ENCODE results near the gene H1-8. TPM values are rescaled to one million over a fixed set of nuclear protein-coding genes. Genes with fewer than 3 reads are reported as not detected.

The H1-8 gene
- total RNA-seq, 4 donors from 2014 or later: not detected

DNA sequence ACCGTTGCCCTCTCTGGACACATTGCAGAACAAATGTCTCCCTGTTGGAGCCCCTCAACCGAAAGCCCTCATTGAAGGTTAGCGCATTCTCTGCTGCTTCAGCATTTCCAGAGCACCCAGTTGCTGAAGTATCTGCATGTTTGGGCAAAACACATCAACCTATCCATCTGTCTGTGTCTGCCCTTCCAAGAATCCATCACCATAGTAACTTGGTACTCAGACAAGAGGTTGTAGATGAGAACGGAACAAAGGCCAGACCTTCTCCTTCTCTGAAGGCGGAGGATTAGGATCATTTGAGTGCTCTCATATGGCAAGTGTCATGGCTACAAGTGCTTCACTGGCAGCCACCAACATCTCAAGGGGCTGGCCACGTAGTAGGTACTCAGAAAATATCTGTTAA, 37.6 kb upstream of the H1-8 start:
- no peak overlapping the region for H3K4me3 ChIP-seq
- DNase-seq (ENCODE audit: low spot score in 2 of 2): no peak
- H3K4me1 ChIP-seq: peaks cover 0 to 8% (median 0%) of the 10 kb centered on the region in 4 donors
- 82 to 88% methylated on average over 6 of the region's 6 CpGs for WGBS, 2 donors
- H3K27ac ChIP-seq: no peak overlapping the region
- H3K27me3 ChIP-seq: no peaks in the 10 kb centered on the region
- peaks cover 0 to 97% (median 3%) of the 10 kb centered on the region in 3 donors for H3K36me3 ChIP-seq
- H3K9me3 ChIP-seq: no peaks in the 10 kb centered on the region
- no peak for TF ChIP-seq EP300 (IDR thresholded peaks at IDR 0.05)
- TF ChIP-seq CTCF (IDR thresholded peaks at IDR 0.05): no peak
- no peak for TF ChIP-seq POLR2A (IDR thresholded peaks at IDR 0.05)

DNA sequence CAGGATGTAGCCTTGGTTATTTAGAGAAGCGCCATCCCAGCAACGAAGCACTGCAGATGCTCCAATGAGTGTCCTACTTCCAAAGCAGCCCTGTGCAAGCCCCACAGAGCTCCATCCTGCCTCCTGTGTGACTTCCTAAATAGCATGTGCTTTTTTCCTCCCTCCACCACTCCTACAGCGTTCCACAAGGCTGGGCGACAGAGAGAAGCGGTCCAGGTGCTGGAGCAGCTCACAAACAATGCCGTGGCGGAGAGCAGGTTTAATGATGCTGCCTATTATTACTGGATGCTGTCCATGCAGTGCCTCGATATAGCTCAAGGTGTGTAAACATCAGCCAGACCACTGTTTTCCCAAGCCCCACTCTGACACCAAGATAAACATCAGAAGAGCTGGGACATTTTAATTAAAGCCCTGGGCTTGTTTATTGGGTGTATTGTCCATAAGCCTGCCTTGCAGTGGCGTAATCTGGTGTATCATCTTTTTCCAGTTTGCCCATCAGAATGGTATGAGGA, 36.7 kb upstream of the H1-8 start:
- H3K27ac ChIP-seq: peak overlapping the region in 2 of 4 donors; percentile 8 to 58

DNA sequence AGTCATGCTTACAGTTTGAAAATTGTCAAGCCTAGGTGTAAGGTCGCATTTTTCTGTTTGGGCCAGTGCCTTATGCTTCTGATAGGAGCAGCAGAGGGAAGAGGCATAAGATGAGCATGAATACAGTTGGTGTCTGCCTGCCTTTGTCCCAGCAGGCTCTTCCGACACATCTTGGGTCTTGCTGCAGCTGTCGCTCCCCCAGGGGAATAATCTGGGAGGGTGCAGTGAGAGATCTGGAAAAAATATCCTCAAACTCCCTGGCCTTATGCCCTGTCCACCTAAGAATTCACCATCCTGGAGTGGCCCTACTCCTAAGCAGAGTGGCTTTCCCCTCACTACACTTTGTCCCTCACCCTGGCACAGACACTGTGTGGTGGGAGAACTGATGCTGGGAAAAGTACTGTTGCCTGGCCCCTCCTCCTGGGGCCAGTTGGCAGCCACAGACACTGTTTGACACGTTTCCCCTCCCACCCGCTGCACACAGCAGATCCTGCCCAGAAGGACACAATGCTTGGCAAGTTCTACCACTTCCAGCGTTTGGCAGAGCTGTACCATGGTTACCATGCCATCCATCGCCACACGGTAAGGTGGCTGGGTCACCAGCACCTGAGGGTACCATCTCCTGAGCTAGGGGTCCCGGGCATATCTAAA, 35.7 kb upstream of the H1-8 start:
- DNase-seq (ENCODE audit: low spot score in 2 of 2): no peak
- peak in 1 of 2 donors; percentile 16 for TF ChIP-seq POLR2A (IDR thresholded peaks at IDR 0.05)
- TF ChIP-seq EP300 (IDR thresholded peaks at IDR 0.05): peak in 1 of 2 donors; percentile 46
- TF ChIP-seq CTCF (IDR thresholded peaks at IDR 0.05): no peak
- peaks cover 0 to 8% (median 0%) of the 10 kb centered on the region in 4 donors for H3K4me1 ChIP-seq
- 63 to 64% methylated on average over 9 of the region's 9 CpGs for WGBS, 2 donors
- H3K9me3 ChIP-seq: no peaks in the 10 kb centered on the region
- H3K4me3 ChIP-seq: no peak overlapping the region
- H3K27me3 ChIP-seq: no peaks in the 10 kb centered on the region
- peaks cover 0 to 99% (median 3%) of the 10 kb centered on the region in 3 donors for H3K36me3 ChIP-seq
- H3K27ac ChIP-seq: peak overlapping the region in 2 of 4 donors; percentile 58 to 72

More for the DNA sequence above, 36.7 kb upstream of the H1-8 start:
- H3K9me3 ChIP-seq: no peaks in the 10 kb centered on the region
- 83 to 85% methylated on average over 9 of the region's 9 CpGs for WGBS, 2 donors
- H3K4me1 ChIP-seq: peaks cover 0 to 8% (median 0%) of the 10 kb centered on the region in 4 donors
- DNase-seq (ENCODE audit: low spot score in 2 of 2): no peak
- peaks cover 0 to 97% (median 3%) of the 10 kb centered on the region in 3 donors for H3K36me3 ChIP-seq
- H3K27me3 ChIP-seq: no peaks in the 10 kb centered on the region
- no peak overlapping the region for H3K4me3 ChIP-seq
- TF ChIP-seq POLR2A (IDR thresholded peaks at IDR 0.05): no peak
- no peak for TF ChIP-seq EP300 (IDR thresholded peaks at IDR 0.05)
- no peak for TF ChIP-seq CTCF (IDR thresholded peaks at IDR 0.05)

GRCh38 chr3:129512595-129512994, 30.4 kb upstream of the H1-8 start:
- Histone ChIP-seq H3K27ac (no peak overlapping the region), H3K27me3 (no peaks in the 10 kb centered on the region), H3K4me3 (no peak overlapping the region), H3K9me3 (no peaks in the 10 kb centered on the region), H3K4me1 (no peaks in the 10 kb centered on the region), H3K36me3 (peaks cover 0 to 97% (median 0%) of the 10 kb centered on the region in 3 donors)
- no peak for TF ChIP-seq POLR2A (IDR thresholded peaks at IDR 0.05)
- no peak for TF ChIP-seq CTCF (IDR thresholded peaks at IDR 0.05)
- TF ChIP-seq EP300 (IDR thresholded peaks at IDR 0.05): no peak
- DNase-seq (ENCODE audit: low spot score in 2 of 2): no peak

- H3K27ac ChIP-seq: no peak overlapping the region
- 78 to 85% methylated on average over 8 of the region's 8 CpGs for WGBS, 2 donors
These were observed 29.3 kb upstream of the H1-8 start for GRCh38 chr3:129513705-129514104.

More at GRCh38 chr3:129513705-129514104, 29.3 kb upstream of the H1-8 start:
- no peak for DNase-seq (ENCODE audit: low spot score in 2 of 2)
- Histone ChIP-seq H3K4me1 (no peaks in the 10 kb centered on the region), H3K9me3 (no peaks in the 10 kb centered on the region), H3K36me3 (peaks cover 0 to 98% (median 0%) of the 10 kb centered on the region in 3 donors), H3K4me3 (no peak overlapping the region), H3K27me3 (no peaks in the 10 kb centered on the region)
- no peak for TF ChIP-seq CTCF (IDR thresholded peaks at IDR 0.05)
- no peak for TF ChIP-seq EP300 (IDR thresholded peaks at IDR 0.05)
- TF ChIP-seq POLR2A (IDR thresholded peaks at IDR 0.05): no peak

Measured in tibial nerve (tissue), 4 donors.